ENCODE results near the gene GALNT7. TPM values are rescaled to one million over a fixed set of nuclear protein-coding genes. Genes with fewer than 3 reads are reported as not detected.

Gene GALNT7
- total and polyA plus RNA-seq, 10 of the 15 experiments (the other 5 are each of a cell fraction or from before 2014, with no cell fraction given) = 14.2 to 33.2 (median 28.9) TPM

DNA sequence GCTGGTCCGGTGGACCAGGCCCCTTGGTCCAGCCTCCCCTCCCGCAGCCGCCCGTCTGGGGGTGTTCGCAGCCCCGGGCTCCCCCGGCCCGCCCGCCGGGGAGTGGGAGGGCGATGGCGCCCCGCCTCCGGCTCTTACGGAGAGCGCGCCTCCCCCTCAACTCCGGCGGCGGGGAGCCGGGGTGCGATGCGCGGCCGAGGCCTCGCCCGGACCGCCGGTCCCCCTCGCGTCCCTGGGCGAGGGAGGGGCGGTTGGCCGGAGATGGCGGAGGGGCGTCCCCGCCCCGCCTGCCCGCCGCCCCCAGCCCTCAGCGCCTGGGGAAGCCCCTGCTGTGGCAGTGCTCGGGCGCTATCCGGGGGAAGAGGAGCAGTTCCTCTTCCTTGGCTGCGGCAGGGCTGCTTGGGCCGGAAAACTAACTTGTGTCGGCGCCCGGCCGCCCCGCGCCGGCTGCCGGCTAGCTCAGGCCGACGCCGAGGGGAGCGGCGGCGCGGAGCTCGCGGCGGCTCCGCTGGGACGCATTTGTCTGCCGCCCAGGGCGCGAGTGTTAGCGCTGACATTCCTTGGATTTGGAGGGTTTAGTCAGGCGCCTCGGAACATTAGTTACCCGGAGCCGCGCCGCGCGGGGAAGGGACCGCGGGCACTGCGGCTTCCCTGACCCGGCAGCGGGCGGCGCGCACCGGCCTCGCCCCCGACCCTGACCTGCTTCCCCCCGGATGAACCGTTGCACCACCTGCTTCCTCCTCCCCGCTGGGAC lies 994 bp downstream of the GALNT7 start (continued):
- peak; percentile 39; the same call in 1 of the 2 replicates for TF ChIP-seq FOXM1 (IDR thresholded peaks at IDR 0.05; ENCODE audit: low read depth, low read length)
- no peak for TF ChIP-seq SRF (IDR thresholded peaks at IDR 0.05; ENCODE audit: low read depth in 2 of 2, low read length in 2 of 2)
- TF ChIP-seq ZBTB33 (IDR thresholded peaks at IDR 0.05) = no peak
- TF ChIP-seq, protein P1, sequence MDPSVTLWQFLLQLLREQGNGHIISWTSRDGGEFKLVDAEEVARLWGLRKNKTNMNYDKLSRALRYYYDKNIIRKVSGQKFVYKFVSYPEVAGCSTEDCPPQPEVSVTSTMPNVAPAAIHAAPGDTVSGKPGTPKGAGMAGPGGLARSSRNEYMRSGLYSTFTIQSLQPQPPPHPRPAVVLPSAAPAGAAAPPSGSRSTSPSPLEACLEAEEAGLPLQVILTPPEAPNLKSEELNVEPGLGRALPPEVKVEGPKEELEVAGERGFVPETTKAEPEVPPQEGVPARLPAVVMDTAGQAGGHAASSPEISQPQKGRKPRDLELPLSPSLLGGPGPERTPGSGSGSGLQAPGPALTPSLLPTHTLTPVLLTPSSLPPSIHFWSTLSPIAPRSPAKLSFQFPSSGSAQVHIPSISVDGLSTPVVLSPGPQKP (IDR thresholded peaks at IDR 0.05; ENCODE audit: low read depth, low read length) = no peak
- no peak for TF ChIP-seq NFXL1 (IDR thresholded peaks at IDR 0.05; ENCODE audit: borderline replicate concordance)
- TF ChIP-seq MYC (IDR thresholded peaks at IDR 0.05; ENCODE audit: insufficient read depth, insufficient read length, insufficient replicate concordance, low read length, severe bottlenecking) = no peak
- peak; percentile 31; the same call in 1 of the 2 replicates for TF ChIP-seq PAX5 (IDR thresholded peaks at IDR 0.05; ENCODE audit: borderline replicate concordance, low read depth, low read length)
- TF ChIP-seq, protein P2, sequence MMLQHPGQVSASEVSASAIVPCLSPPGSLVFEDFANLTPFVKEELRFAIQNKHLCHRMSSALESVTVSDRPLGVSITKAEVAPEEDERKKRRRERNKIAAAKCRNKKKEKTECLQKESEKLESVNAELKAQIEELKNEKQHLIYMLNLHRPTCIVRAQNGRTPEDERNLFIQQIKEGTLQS (IDR thresholded peaks at IDR 0.05; ENCODE audit: borderline replicate concordance, extremely low read depth, low read depth, low read length) = no peak
- peak; percentile 41; the same call in 1 of the 2 replicates for TF ChIP-seq NR2C1 (IDR thresholded peaks at IDR 0.05)
- TF ChIP-seq IRF4 (IDR thresholded peaks at IDR 0.05; ENCODE audit: low read depth, low read length) = no peak
- TF ChIP-seq RBBP5 (conservative IDR thresholded peaks at IDR 0.05) = no peak
- no peak for TF ChIP-seq ZSCAN29 (IDR thresholded peaks at IDR 0.05)
- TF ChIP-seq FOS (IDR thresholded peaks at IDR 0.05; ENCODE audit: borderline replicate concordance, extremely low read depth, insufficient read length) = no peak
- no peak for TF ChIP-seq ASH2L (IDR thresholded peaks at IDR 0.05; ENCODE audit: borderline replicate concordance, low read depth)
- TF ChIP-seq SUPT20H (IDR thresholded peaks at IDR 0.05; ENCODE audit: borderline replicate concordance, control insufficient read depth, low read depth, low read length) = no peak
- TF ChIP-seq RFX5 (IDR thresholded peaks at IDR 0.05; ENCODE audit: low read depth, low read length) = no peak
- 0 out of 2 replicates have a peak, but pooled peaks have one; percentile 45 for TF ChIP-seq TCF12 (IDR thresholded peaks at IDR 0.05; ENCODE audit: low read depth, low read length)
- TF ChIP-seq BHLHE40 (IDR thresholded peaks at IDR 0.05; ENCODE audit: borderline replicate concordance in 1 of 2, low read depth in 2 of 2, low read length in 1 of 2) = 0 out of 4 replicates have a peak, but pooled peaks of 1 of the 2 experiments have one; percentile 30
- TF ChIP-seq, protein P3, sequence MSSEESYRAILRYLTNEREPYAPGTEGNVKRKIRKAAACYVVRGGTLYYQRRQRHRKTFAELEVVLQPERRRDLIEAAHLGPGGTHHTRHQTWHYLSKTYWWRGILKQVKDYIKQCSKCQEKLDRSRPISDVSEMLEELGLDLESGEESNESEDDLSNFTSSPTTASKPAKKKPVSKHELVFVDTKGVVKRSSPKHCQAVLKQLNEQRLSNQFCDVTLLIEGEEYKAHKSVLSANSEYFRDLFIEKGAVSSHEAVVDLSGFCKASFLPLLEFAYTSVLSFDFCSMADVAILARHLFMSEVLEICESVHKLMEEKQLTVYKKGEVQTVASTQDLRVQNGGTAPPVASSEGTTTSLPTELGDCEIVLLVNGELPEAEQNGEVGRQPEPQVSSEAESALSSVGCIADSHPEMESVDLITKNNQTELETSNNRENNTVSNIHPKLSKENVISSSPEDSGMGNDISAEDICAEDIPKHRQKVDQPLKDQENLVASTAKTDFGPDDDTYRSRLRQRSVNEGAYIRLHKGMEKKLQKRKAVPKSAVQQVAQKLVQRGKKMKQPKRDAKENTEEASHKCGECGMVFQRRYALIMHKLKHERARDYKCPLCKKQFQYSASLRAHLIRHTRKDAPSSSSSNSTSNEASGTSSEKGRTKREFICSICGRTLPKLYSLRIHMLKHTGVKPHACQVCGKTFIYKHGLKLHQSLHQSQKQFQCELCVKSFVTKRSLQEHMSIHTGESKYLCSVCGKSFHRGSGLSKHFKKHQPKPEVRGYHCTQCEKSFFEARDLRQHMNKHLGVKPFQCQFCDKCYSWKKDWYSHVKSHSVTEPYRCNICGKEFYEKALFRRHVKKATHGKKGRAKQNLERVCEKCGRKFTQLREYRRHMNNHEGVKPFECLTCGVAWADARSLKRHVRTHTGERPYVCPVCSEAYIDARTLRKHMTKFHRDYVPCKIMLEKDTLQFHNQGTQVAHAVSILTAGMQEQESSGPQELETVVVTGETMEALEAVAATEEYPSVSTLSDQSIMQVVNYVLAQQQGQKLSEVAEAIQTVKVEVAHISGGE (CRISPR knock-in tag; IDR thresholded peaks at IDR 0.05) = peak; percentile 51; the same call in 1 of the 2 replicates
- TF ChIP-seq SMAD5 (IDR thresholded peaks at IDR 0.05; ENCODE audit: low read depth) = no peak

Data from GM12878 (cell line).